Measurements from ENCODE around the gene SLIT1. TPM values are rescaled to one million over a fixed set of nuclear protein-coding genes. Genes with fewer than 3 reads are reported as not detected.

SLIT1 gene
- total RNA-seq, 2 donors from 2014 or later, result 0.06 to 0.25 TPM

DNA sequence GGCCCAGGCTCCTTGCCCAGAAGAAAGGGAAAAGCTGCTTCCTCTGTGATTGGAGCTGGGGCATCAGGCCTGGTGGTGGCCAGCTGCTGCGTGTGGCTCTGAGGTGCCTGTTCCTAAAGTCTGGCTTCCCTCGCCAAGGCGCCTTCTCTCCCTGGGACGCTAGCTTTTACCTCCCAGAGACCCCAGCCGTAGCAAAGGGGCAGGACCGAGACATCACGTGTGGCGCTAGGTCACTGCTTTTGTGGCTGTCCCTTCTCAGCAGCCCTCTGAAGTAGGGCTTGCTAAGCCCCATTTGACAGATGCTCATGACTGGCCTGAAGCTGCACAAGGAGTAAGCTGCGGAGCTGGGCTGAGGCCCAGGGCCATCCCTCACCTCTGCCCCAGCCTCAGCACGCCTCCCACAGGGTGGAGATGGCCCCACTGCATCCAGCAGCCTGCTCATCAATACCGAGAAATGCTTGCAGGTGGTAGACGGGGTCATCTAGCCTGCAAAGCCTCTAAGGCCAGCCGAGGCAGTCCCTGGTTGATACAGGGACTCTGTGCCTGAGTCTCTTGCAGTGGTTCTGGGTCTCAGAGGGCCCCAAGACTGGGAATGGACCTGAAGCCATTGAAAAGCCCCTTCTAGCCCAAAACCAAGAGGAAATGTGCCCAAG is 182.5 kb downstream of the SLIT1 start:
- no peak for DNase-seq
- intact Hi-C loops (cut with DNase I, micrococcal nuclease), result no loop called here
- no peak for ATAC-seq

DNA sequence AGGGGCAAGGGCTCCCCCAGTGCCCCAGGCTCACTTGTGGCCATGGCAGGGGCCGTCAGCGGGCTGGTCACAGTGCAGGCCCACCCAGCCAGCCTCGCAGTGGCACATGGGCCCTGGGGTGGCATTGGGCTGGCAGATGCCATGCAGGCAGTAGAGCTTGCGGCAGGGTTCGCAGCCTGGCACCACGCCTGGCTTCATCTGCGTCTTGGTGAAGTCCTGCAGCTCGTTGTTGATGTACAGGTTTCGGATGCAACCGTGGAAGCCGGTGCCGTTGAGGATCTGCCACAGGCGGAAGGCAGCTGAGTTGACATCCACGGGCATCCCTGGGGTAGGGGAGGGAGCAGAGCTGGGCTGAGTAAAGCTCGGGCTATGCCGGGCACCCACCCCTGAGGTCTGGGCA is 183.1 kb downstream of the SLIT1 start:
- DNase-seq, result no peak
- intact Hi-C loops (cut with DNase I, micrococcal nuclease), result no loop called here
- ATAC-seq, result no peak

DNA sequence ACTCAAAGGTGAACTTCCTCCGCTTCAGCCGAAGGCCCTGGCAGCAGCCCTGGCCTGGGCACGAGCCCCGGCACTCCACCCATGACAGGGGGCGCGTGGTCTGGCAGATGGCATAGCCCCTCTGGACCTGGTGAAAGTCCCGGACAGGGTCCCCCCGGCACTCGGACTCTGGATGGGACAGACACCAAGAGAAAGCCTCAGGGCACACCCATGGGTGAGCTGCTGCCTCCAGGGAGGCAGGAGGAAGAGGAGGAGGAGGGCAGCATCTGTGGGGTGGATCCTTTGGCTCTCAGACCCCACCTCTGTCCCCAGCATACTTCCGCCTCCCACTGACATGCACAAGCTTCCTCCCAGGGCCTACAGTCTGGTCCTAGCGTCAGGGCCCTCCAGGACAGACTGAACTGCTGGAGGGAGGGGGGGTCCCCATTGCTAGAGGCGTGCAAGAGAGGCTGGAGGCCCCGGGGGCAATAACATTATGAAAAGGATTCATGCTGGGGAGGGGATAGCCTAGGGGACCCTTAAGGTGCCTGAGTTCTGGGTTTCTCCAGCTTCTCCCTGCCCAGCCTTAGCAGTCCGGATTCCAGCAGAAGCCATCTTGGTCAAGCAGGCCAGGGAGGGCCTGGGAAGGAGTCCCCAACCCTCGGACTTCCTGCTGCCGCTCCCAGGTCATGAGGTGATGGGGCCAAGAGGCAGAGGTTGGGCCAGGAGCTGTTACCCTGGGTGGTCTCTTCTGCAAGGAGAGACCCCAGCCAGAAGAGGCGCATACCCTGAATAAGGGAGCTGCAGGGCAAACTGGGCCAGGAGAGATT is 184.4 kb downstream of the SLIT1 start:
- DNase-seq (no peak), ATAC-seq (no peak)
- intact Hi-C loops (cut with DNase I, micrococcal nuclease), result no loop called here

DNA sequence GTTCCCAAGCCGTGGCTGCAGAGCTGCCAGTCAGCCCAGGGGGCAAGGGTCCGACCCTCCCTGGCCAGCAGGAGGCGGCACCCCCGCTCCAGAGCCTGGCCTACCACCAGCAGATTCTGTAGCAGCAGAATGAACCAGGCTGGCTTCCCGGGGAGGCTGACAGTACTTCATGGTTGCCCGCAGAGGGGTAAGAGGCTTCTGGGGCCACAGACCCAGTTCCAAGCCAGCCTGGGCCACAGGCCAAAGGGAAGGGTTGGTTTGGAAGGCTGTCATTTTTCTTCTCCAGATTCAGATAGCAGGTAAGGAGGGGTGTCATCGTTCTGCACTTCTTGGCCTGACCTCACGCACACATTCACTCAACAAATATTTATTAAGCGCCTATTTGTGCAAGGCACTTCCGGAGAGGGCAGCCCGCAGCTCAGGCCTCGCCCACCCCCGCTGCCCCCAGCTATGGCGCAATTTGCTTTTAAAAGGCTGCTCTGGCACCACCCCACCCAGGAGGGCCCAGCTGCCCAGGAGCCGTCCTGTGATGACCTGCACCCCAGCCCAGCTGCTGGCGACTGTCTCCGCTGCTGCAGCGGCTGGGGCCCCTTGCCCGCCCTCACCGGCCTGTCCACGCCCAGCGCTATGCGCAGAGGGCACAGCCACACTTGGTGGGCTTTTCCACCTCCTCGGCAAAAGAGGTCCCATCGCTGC is 185.1 kb downstream of the SLIT1 start:
- DNase-seq, result no peak
- no peak for ATAC-seq
- intact Hi-C loops (cut with DNase I, micrococcal nuclease), result no loop called here

DNA sequence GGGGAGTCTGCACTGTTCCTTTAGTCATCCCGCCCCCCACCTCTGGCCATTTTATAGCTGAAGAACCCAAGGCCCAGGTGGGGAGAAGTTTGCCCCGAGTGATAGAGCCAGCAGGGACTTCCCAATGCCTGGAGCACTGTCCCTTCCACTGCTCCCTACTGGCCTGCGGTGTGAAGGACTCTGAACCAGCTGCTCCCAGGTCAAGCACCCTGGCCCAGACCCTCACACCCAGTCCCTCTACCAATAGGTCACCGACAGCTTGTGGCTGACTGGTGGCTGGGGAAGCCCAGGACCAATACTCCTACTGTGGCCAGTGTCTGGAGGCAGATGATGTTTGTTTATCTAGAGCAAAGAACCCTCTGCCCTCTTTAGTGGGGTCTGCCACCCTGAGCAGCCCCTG is 185.8 kb downstream of the SLIT1 start:
- DNase-seq (no peak), ATAC-seq (no peak)
- intact Hi-C loops (cut with DNase I, micrococcal nuclease), result no loop called here

DNA sequence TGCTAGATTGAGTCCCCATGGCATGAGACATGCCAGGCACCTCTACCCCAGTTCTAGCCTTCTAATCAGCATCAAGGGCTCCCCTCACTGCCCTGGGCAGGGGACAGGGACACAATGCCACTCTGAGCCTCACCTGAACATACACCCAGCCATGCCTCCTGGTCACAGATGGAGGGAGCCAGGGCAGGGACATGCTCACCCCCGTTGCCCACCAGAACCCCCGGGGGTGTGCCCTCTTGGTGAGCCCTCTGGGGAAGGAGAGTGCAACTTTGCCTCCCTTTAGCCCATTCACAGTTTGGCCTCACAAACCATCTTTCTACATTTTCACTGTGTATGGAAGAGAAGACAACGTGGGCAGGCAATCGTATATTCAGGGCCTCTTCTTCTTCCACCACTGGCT is 186.4 kb downstream of the SLIT1 start:
- ATAC-seq (peak; percentile 9), DNase-seq (no peak)
- intact Hi-C loops (cut with DNase I, micrococcal nuclease), result no loop called here

DNA sequence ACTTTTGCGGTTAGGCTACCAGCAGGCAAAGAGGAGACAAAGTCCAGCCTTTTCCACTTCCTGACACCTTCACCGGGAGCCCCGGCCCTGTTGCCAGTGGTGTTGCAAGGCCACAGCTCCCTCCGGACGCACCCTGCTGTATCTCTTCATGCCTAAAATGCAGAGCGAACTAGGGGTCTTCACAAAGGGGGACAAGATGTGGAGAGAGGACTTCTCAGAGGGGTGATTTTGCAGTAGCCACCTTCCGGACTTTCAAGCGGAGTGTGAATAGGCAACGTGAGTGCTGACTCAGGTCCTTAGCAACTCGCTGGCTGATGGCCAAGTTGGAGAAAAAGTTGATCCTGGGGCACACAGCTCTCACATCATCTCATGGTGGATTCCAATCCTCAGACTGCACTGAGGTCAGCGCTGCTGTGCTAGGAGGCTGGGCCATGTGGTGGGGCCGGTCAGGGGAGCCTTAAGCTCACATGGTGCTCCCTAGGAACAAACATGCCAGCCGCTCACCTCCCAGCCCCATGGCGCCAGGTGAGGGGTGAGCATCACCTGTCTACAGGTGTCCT is 187.3 kb downstream of the SLIT1 start:
- DNase-seq (no peak), ATAC-seq (no peak)
- intact Hi-C loops (cut with DNase I, micrococcal nuclease), result no loop called here

DNA sequence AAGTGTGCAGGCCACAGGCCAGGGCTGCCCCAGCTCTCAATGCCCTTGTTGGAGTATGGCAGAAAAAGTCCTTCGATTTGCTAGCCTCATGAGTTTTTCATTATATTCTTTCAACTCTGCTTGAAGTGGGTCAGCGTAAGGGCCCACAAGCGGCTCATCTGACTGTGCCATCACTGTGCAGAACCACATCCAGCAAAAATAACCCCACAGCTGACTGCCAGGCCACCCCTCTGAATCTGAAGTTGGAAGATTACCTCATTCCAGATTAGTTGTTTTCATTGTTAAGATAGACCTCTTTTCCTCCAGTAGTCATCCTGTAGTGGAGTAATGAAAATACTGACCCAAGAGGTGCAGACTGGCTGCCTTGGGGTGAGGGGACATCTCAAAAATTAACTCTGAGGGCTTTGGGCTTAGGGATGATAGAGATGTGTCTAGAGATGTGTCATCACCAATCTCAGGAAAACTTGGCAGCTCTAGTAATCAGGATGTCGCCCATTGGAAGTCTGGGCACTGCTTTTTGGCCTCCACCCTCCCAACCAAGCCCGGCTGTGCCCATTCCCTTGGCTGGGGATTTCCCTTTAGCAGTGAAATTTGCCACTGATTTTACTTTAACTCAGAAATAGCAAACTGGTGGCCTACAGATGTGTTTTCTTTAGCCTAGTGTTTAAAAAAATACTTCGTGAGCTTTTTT is 189.3 kb downstream of the SLIT1 start:
- ATAC-seq (no peak), DNase-seq (no peak)
- intact Hi-C loops (cut with DNase I, micrococcal nuclease), result no loop called here

DNA sequence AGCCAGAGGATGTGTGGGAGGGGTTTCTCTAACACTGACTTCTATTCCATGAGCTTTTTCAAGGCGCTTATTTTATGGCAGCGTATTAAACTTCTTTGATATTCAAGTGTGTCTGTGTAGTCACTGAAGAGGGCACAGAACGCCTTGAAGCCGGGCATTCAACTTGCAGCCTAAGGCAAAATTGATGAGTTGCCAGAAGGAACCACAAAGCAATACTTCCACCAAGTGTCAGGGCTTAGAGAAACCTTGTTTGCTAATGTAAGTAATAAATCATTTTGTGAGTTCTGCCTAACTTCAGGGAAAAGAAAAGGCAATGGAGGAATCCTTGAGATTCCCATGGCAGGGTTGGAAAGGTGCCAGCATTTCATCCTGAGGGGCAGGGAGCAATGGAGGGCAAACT is 189.9 kb downstream of the SLIT1 start:
- DNase-seq (no peak), ATAC-seq (no peak)
- intact Hi-C loops (cut with DNase I, micrococcal nuclease), result no loop called here

DNA sequence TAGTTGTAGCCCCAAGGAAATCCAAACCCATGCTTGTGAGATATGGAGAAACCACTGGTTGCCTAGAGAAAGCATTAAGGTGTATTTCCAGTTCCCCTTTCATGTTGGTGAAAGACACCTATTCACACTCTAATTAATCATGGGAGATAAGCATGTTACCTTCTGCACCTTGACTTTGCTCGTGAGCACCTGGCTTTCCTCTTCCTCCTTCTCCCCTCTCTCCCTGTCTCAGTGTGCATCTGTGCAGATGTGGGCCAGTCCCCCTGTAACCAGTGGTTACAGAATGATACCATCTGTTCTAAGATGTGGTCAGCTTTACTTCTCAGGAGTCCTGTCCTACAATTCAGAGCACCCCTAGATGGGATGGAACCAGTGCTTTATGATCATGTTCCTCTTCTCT is 193.0 kb downstream of the SLIT1 start:
- ATAC-seq (no peak), DNase-seq (no peak)
- intact Hi-C loops (cut with DNase I, micrococcal nuclease), result no loop called here

DNA sequence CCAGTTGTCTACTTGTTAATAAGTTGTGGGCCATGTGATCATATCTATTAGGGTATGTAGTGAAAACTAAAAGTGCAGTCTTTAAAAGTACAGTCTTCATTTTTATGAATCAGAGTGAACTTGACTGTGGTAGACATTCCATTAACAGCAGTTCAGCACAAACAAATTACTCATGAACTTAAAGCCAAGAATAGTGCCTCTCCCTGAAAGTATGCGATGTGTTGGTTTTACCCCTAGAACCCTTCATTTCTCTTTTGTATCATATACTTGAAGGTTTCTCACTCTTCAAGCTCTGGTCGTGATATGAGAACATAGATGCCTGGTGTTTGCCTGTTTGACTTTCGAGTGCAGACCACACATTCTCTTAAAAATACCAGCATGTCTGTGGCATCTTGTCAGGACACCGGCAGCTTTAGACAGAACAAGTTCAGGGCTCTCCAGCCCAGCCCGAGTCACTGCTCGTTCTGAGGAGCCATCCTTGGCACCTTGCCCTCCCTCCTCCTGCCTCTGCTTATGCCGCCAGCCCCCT is 194.4 kb downstream of the SLIT1 start:
- no peak for ATAC-seq
- DNase-seq, result no peak
- intact Hi-C loops (cut with DNase I, micrococcal nuclease), result no loop called here

DNA sequence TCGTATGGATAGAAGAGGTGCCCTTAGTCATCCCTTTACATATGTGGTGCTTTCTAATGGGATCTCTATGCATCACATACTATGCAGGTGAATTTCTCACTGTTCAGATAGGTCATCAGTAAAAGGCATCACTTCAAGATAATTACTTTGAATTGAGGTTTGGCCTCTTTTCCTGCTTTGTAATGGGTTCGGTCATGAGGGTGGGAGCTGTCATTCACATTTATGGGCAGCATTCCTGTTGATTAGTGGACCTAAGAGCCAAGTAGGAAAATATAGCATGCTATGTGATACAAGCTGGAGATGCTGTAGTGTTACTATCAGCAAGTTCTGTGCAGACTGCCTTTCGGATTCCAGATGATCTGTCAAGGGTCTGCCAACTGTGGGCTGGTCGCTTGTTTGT is 197.3 kb downstream of the SLIT1 start:
- ATAC-seq (no peak), DNase-seq (no peak)
- intact Hi-C loops (cut with DNase I, micrococcal nuclease), result no loop called here

DNA sequence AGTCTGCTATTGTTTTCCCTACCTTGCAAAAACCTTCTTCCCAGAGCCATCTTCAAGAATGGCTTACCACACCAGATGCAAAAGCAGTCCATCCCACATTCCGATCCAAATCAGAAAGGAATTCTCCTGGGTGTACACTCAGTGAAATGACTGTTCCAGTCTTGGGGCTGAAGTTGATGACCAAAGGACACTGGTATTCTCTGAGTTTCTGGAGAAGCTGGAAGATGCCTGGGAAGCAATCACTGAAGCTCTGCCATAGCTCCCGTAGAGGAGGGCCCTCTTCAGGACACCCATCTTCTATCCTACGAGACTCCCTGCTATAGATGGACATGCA is 197.9 kb downstream of the SLIT1 start:
- DNase-seq (no peak), ATAC-seq (no peak)
- intact Hi-C loops (cut with DNase I, micrococcal nuclease), result no loop called here

DNA sequence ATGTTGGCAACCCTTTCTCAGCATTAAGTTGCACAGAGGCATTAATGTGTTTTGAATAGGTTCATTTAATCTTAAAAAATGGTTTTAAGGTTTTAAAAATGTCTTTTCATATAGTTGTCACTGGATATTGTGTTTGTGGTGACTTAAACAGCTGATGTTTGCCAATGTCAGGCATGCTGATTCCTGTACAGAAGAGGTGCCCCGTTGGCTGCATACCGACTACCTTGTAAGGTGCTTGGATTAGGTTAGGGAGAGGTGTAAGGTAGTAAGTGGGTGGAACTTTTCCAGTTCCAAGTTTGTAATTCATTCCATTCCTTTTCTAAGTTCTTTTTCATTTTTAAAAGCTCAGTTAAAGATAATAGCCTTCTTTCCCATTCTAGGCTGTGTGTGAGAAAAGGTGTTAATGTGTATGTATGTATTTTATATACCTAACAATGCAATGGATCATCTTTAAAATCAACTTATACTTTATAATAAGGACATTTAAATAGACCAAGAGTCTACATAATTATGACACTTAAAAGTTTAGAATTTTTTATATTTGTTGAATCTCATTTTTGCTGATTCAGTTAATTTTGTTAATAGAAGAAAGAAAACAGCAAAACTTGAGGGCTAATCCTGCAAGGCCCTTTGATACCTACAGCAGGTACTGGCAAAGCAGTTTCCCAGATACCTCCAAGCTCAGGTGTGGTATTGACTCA is 198.5 kb downstream of the SLIT1 start:
- ATAC-seq (no peak), DNase-seq (no peak)
- intact Hi-C loops (cut with DNase I, micrococcal nuclease), result no loop called here

DNA sequence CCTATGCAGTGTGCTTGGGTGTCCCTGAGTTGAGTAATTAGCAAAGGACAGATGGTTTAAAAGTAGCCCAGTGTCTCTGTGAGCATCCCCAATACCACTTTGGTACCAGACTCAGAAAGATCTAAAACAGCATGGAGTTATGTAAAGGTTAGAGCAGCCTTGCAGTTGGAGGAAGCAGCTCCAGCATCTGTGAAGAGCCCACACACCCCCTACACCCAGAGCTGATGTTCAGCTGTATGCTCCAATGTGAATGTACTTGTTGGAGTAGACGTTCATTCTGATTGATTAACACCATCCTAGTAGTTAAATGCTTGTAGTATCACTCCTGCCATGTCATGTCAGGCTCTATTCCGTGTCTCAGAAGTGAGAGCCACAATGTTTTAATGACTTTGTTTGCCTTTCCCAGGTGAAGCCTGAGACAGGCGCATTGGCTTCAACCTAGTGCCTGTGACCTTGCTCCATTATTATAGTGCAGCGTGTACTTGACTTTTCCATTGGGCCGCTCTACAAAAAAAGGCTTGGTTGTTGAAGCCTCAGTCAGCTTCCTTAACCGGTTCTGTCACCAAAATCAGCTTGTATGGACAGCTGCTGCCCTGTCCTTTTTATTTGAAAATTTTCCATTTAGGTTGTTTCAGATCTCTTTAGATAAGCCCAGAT is 199.4 kb downstream of the SLIT1 start:
- no peak for ATAC-seq
- no peak for DNase-seq
- intact Hi-C loops (cut with DNase I, micrococcal nuclease), result no loop called here

DNA sequence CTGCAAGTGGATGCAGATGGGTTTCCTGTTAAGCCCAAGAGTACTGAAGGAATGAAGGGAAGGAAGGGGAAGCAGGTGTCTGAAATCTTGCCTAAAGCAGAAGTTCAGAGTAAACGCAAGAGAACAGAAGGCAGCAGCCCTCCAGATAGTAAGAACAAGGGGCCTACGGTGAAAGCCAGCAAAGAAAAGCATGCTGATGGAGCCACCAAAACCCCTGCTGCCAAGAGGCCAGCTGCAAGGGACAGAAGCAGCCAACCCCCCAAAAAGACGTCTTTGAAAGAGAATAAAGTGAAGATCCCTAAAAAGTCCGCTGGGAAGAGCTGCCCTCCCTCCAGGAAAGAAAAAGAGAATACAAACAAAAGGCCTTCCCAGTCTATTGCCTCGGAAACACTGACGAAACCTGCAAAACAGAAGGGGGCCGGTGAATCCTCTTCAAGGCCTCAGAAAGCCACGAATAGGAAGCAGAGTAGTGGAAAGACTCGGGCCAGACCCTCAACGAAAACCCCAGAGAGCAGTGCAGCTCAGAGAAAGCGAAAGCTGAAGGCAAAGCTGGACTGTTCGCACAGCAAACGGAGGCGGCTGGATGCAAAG is 201.1 kb downstream of the SLIT1 start:
- intact Hi-C loops (cut with DNase I, micrococcal nuclease), result no loop called here
- no peak for DNase-seq
- ATAC-seq, result no peak

DNA sequence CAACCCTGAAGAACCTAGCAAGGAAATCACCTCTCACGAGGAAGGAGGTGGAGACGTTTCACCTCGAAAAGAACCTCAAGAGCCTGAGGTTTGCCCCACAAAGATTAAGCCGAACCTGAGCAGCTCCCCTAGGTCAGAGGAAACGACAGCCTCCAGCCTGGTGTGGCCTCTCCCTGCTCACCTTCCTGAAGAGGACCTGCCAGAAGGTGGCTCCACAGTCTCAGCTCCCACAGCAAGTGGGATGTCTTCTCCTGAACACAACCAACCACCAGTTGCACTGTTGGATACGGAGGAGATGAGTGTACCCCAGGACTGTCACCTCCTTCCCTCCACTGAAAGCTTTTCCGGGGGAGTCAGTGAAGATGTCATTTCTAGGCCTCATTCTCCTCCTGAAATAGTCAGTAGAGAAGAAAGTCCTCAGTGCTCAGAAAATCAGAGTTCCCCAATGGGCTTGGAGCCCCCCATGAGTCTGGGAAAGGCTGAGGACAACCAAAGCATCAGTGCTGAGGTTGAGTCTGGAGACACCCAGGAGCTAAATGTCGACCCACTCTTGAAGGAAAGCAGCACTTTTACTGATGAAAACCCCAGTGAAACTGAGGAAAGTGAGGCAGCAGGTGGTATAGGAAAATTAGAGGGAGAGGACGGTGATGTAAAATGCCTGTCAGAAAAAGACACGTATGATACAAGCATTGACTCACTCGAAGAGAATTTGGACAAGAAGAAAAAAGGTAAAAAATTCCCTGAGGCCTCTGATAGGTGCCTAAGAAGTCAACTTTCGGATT is 203.4 kb downstream of the SLIT1 start:
- no peak for ATAC-seq
- intact Hi-C loops (cut with DNase I, micrococcal nuclease), result no loop called here
- DNase-seq, result no peak

All from left colon (tissue), 2 donors.